Ishikawa (cell line): Measurements from ENCODE around the gene GRID2IP.

Experiments
- CEBPB ChIP-seq: IDR thresholded peaks from 2 replicates; pipeline ENCODE4 v1.6.1; 2012
- CREB1 ChIP-seq: IDR thresholded peaks from 2 replicates; pipeline ENCODE4 v1.6.1; 2012; ENCODE audit warnings: low read depth
- EGR1 ChIP-seq: IDR thresholded peaks from 2 replicates; pipeline ENCODE4 v1.6.1; 2012
- EP300 ChIP-seq: IDR thresholded peaks from 2 replicates; pipeline ENCODE4 v1.6.1; 2012; ENCODE audit warnings: borderline replicate concordance
- FOXM1 ChIP-seq: IDR thresholded peaks from 2 replicates; pipeline ENCODE4 v1.6.1; 2012; ENCODE audit warnings: low read depth, borderline replicate concordance
- NFIC ChIP-seq: IDR thresholded peaks from 2 replicates; pipeline ENCODE4 v1.6.1; 2012
- RAD21 ChIP-seq: IDR thresholded peaks from 2 replicates; pipeline ENCODE4 v1.6.1; 2012; ENCODE audit warnings: low read depth
- TAF1 ChIP-seq: IDR thresholded peaks from 2 replicates; pipeline ENCODE4 v1.6.1; 2012; ENCODE audit warnings: low read depth, mild to moderate bottlenecking
- TCF12 ChIP-seq: IDR thresholded peaks from 2 replicates; pipeline ENCODE4 v1.6.1; 2012; ENCODE audit warnings: low read depth
- TEAD4 ChIP-seq: IDR thresholded peaks from 2 replicates; pipeline ENCODE4 v1.6.1; 2012
- YY1 ChIP-seq: IDR thresholded peaks from 2 replicates; pipeline ENCODE4 v1.6.1; 2012; ENCODE audit warnings: low read depth
- ZBTB7A ChIP-seq: IDR thresholded peaks from 2 replicates; pipeline ENCODE4 v1.6.1; 2012; ENCODE audit warnings: low read depth
- TF ChIP-seq, protein P1 (sequence below): IDR thresholded peaks from 2 replicates; pipeline ENCODE4 v1.6.1; 2012
- TF ChIP-seq, protein P2 (sequence below): IDR thresholded peaks from 2 replicates; pipeline ENCODE4 v1.6.1; 2012; ENCODE audit warnings: low read depth, mild to moderate bottlenecking
- TF ChIP-seq, protein P3 (sequence below): IDR thresholded peaks from 2 replicates; pipeline ENCODE4 v1.6.1; 2012

Gene GRID2IP

DNA sequence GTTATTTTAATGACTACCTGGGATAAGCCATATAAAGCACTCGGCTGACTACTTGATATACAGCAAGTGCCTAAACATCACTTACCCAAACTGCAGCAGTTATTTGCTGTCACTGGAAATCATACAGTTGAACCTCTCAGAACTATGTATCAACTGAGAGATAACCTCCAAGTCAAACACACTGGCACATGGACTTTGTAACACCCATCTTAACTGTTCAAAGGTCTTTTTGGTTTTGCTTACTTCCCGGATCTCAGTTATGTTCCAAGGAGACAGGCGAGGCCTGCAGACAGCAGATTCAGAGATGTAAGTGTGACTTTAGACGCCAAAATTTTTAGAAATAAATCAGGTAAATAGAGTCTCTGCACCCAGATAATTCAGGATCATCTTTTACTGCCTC, 69.0 kb downstream of the GRID2IP start:
- no peak for TF ChIP-seq TAF1
- TF ChIP-seq YY1, result no peak
- TF ChIP-seq, protein P1, sequence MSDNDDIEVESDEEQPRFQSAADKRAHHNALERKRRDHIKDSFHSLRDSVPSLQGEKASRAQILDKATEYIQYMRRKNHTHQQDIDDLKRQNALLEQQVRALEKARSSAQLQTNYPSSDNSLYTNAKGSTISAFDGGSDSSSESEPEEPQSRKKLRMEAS, result no peak
- no peak for TF ChIP-seq EP300
- no peak for TF ChIP-seq NFIC

DNA sequence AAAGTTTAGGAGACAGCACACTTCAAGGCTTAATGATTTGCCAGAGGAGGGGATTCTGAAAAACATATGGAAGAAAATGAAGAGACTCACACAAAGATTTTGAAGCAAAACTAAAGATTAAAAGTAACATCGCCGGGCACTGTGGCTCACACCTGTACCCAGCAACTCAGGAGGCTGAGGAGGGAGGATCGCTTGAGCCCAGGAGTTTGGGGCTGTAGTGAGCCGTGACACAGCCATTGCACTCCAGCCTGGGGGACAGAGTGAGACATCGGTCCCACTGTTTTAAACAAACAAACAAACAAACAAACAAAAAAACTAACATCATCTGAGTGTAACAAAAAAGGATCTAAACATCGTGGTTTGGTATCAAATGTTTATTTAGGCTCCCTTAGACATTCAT, 69.8 kb downstream of the GRID2IP start:
- TF ChIP-seq, protein P2, sequence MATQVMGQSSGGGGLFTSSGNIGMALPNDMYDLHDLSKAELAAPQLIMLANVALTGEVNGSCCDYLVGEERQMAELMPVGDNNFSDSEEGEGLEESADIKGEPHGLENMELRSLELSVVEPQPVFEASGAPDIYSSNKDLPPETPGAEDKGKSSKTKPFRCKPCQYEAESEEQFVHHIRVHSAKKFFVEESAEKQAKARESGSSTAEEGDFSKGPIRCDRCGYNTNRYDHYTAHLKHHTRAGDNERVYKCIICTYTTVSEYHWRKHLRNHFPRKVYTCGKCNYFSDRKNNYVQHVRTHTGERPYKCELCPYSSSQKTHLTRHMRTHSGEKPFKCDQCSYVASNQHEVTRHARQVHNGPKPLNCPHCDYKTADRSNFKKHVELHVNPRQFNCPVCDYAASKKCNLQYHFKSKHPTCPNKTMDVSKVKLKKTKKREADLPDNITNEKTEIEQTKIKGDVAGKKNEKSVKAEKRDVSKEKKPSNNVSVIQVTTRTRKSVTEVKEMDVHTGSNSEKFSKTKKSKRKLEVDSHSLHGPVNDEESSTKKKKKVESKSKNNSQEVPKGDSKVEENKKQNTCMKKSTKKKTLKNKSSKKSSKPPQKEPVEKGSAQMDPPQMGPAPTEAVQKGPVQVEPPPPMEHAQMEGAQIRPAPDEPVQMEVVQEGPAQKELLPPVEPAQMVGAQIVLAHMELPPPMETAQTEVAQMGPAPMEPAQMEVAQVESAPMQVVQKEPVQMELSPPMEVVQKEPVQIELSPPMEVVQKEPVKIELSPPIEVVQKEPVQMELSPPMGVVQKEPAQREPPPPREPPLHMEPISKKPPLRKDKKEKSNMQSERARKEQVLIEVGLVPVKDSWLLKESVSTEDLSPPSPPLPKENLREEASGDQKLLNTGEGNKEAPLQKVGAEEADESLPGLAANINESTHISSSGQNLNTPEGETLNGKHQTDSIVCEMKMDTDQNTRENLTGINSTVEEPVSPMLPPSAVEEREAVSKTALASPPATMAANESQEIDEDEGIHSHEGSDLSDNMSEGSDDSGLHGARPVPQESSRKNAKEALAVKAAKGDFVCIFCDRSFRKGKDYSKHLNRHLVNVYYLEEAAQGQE, result no peak
- TF ChIP-seq CEBPB (no peak), ZBTB7A (no peak), TCF12 (no peak), EGR1 (no peak), FOXM1 (no peak), RAD21 (no peak), EP300 (no peak), NFIC (no peak), CREB1 (no peak), TEAD4 (no peak), YY1 (no peak), TAF1 (no peak)
- TF ChIP-seq, protein P1, result no peak
- TF ChIP-seq, protein P3, sequence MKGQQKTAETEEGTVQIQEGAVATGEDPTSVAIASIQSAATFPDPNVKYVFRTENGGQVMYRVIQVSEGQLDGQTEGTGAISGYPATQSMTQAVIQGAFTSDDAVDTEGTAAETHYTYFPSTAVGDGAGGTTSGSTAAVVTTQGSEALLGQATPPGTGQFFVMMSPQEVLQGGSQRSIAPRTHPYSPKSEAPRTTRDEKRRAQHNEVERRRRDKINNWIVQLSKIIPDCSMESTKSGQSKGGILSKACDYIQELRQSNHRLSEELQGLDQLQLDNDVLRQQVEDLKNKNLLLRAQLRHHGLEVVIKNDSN, result no peak

DNA sequence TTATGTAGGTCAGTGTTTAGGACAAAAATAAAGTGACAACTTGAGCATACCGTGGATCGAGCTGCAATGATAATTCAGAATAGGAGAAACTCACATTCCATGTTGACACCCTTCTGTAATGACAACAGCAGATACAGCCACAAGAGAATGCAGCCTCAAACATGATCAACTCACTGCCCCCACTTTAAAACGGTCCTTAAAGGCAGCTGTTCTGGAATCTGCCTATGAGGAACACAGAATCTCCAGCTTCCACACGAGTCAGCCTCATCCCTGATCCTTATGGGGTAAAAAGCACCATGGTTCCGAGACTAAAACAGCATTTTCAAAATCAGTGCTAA, 71.0 kb downstream of the GRID2IP start:
- TF ChIP-seq NFIC (no peak), TAF1 (no peak), FOXM1 (no peak), EGR1 (no peak), RAD21 (no peak), ZBTB7A (no peak), CEBPB (no peak), CREB1 (no peak), EP300 (no peak), TCF12 (no peak), YY1 (no peak), TEAD4 (no peak)
- TF ChIP-seq, protein P3, result no peak
- TF ChIP-seq, protein P1, result no peak
- TF ChIP-seq, protein P2, result no peak

DNA sequence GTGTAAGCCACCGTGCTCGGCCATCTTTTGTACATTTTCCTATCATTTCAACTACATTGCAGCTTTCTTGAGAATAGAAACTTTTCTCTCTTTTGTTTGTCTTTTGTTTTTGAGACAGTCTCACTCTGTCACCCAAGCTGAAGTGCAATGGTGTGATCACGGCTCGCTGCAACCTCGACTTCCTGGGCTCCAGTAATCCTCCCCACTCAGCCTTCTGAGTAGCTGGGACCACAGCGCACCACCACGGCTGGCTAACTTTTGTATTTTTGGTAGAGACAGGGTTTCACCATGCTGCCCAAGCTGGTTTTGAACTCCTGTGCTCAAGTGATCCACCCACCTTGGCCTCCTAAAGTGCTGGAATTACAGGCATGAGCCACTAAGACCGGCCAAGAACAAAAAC, 72.2 kb downstream of the GRID2IP start:
- no peak for TF ChIP-seq EGR1
- no peak for TF ChIP-seq NFIC
- no peak for TF ChIP-seq TCF12
- TF ChIP-seq FOXM1, result no peak
- TF ChIP-seq CREB1, result no peak
- no peak for TF ChIP-seq EP300
- no peak for TF ChIP-seq TAF1

DNA sequence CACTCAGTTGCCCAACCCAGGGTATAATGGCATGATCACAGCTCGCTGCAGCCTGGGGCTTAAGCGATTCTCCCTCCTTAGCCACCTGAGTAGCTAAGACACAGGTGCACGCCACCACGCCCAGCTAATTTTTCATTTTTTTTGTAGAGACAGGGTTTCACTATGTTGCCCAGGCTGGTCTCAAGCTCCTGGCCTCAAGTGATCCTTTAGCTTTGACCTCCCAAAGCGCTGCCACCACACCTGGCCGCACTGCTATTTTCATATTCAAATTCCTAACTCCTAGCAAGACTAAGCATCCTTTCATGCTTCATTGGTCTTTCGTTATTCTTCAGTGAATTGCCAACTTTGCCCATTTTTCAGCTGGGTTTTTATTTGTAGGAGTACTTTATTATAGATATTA, 73.1 kb downstream of the GRID2IP start:
- TF ChIP-seq FOXM1 (no peak), EP300 (no peak)
- TF ChIP-seq, protein P3, result no peak

DNA sequence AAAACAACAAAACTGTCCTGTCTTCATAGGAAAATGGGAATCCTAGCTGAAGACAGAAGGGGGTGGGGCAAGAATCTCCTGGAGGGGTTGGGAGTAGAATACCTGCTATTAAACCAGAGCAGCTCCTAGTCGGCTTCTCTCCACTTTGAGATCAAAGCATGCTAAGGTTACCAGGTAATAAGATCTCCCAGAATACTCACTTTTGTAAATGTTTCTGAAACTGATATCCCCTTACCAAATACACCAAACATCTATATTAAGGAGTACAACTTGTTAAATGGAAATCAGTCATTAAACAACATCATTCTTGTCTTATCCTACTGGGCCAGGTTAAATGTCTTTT, 74.0 kb downstream of the GRID2IP start:
- TF ChIP-seq CEBPB (no peak), EP300 (no peak), CREB1 (no peak)
